Right cardiac atrium (tissue), 5 donors: ENCODE measurements around the gene LRRC7. TPM values are rescaled to one million over a fixed set of nuclear protein-coding genes. Genes with fewer than 3 reads are reported as not detected.
"Not testable (repeated sequence)": the region's sequence is repeated elsewhere in the genome, so short reads cannot be mapped to it uniquely, and the experiment has no call there.

Source experiments
- ATAC-seq, 2 donors: fragments of 200-7000 bp; cut with Tn5 transposase; one replicate each; pipeline versions ENCODE4 v1.8.0 to v1.9.1; 2020; ENCODE audit warnings: moderate library complexity in 2 of 2, mild to moderate bottlenecking in 1 of 2
- DNase-seq, 3 donors: peaks; one replicate each; pipeline ENCODE4 v3.0.0-alpha.2; 2020
- H3K27ac ChIP-seq: one replicate; pipeline ENCODE4 v1.5.1; 2013; ENCODE audit warnings: mild to moderate bottlenecking, low read length, control low read depth, moderate library complexity
- H3K27me3 ChIP-seq: one replicate; pipeline ENCODE4 v1.6.1; 2013; ENCODE audit not compliant: control insufficient read depth, insufficient read depth
- H3K4me1 ChIP-seq: one replicate; pipeline ENCODE4 v1.6.1; 2013; ENCODE audit warnings: low read length; ENCODE audit not compliant: control insufficient read depth, insufficient read depth
- H3K4me3 ChIP-seq: one replicate; pipeline ENCODE4 v1.5.1; 2013; ENCODE audit warnings: low read length, control low read depth
- H3K9me3 ChIP-seq: one replicate; pipeline ENCODE4 v1.6.1; 2013; ENCODE audit warnings: low read length; ENCODE audit not compliant: control insufficient read depth
- WGBS: extraction: QIAGEN DNeasy Blood & Tissue Kit; methylation state at CpG from one replicate; pipeline ENCODE4 v1.1.7; 2013; 5-methylcytosine and 5-hydroxymethylcytosine counted together
- intact Hi-C, 4 donors: fragments of 100-400 bp; cut with DNase I; formaldehyde crosslinking; loops; one replicate each; pipeline versions ENCODE4 v1.11.0 to v1.14.0; 2022 to 2023
- polyA plus RNA-seq: library from polyadenylated mRNA; stranded (reverse); fragments of 200-250 nt; gene quantifications from one replicate; pipeline ENCODE4 v1.2.3, GENCODE V29; 2013
- total RNA-seq, 4 donors: library from RNA; stranded (reverse); fragmentation: NEBNext Ultra II Directional; extraction: Animal tissue kit (Norgen Biotek cat#: 25700); gene quantifications; one replicate each; pipeline ENCODE4 v1.2.1, GENCODE V29; 2021
- donor health status: healthy with polysubstance abuse.
- donor health status: DM: no; HTN: yes; CAD: no.
- donor health status: DM: no; HTN: no; CAD: no.
- donor health status: DM: no; HTN: yes; CAD: no; lungs with severe emphysema.
- donor health status: DM: yes; HTN: yes; CAD: no.

LRRC7 gene
- total and polyA plus RNA-seq, 5 donors, result 0.91 to 6.5 (median 3.4) TPM

GRCh38 chr1:69697340-69697739 is 129.6 kb downstream of the LRRC7 start:
- DNase-seq (no peak), ATAC-seq (no peak)
- no peaks in the 10 kb centered on the region for H3K9me3 ChIP-seq
- no peak overlapping the region for H3K4me3 ChIP-seq
- intact Hi-C loops, result no loop called here
- peaks cover 2% of the 10 kb centered on the region for H3K4me1 ChIP-seq
- 90% methylated on average over 2 of the region's 2 CpGs for WGBS
- H3K27ac ChIP-seq, result no peak overlapping the region
- no peaks in the 10 kb centered on the region for H3K27me3 ChIP-seq

- ATAC-seq, result no peak
- WGBS, result 76% methylated on average over 2 of the region's 2 CpGs
- intact Hi-C loops, result no loop called here
- Histone ChIP-seq H3K9me3 (no peaks in the 10 kb centered on the region), H3K27me3 (no peaks in the 10 kb centered on the region), H3K4me3 (no peak overlapping the region), H3K4me1 (peaks cover 2% of the 10 kb centered on the region), H3K27ac (no peak overlapping the region)
- DNase-seq, result no peak
These were observed 133.0 kb downstream of the LRRC7 start for GRCh38 chr1:69700770-69701169.

- Histone ChIP-seq H3K4me3 (no peak overlapping the region), H3K4me1 (peaks cover 2% of the 10 kb centered on the region), H3K27ac (no peak overlapping the region), H3K27me3 (no peaks in the 10 kb centered on the region), H3K9me3 (no peaks in the 10 kb centered on the region)
- DNase-seq, result no peak
- intact Hi-C loops, result no loop called here
- no peak for ATAC-seq
- 44% methylated on average over 4 of the region's 4 CpGs for WGBS
These were observed 134.4 kb downstream of the LRRC7 start for GRCh38 chr1:69702085-69702484.

GRCh38 chr1:69706473-69706872 is 138.8 kb downstream of the LRRC7 start:
- H3K27ac ChIP-seq, result no peak overlapping the region
- H3K27me3 ChIP-seq, result no peaks in the 10 kb centered on the region
- no peak overlapping the region for H3K4me3 ChIP-seq
- H3K4me1 ChIP-seq, result no peaks in the 10 kb centered on the region
- ATAC-seq, result no peak
- intact Hi-C loops, result no loop called here
- 78% methylated on average over 1 of the region's 1 CpG for WGBS
- no peak for DNase-seq
- H3K9me3 ChIP-seq, result no peaks in the 10 kb centered on the region

- intact Hi-C loops, result no loop called here
- ATAC-seq (no peak), DNase-seq (no peak)
- 90% methylated on average over 4 of the region's 4 CpGs for WGBS
- no peak overlapping the region for H3K4me3 ChIP-seq
- no peaks in the 10 kb centered on the region for H3K27me3 ChIP-seq
- no peaks in the 10 kb centered on the region for H3K9me3 ChIP-seq
- no peaks in the 10 kb centered on the region for H3K4me1 ChIP-seq
- H3K27ac ChIP-seq, result no peak overlapping the region
These were observed 139.4 kb downstream of the LRRC7 start for GRCh38 chr1:69707103-69707502.

- H3K4me3 ChIP-seq, result no peak overlapping the region
- WGBS, result 12% methylated on average over 4 of the region's 4 CpGs
- H3K27me3 ChIP-seq, result no peaks in the 10 kb centered on the region
- no peaks in the 10 kb centered on the region for H3K4me1 ChIP-seq
- DNase-seq (no peak), ATAC-seq (peak; percentile 57 to 67)
- no peaks in the 10 kb centered on the region for H3K9me3 ChIP-seq
- intact Hi-C loops, result no loop called here
- H3K27ac ChIP-seq, result peak overlapping the region; percentile 75
These were observed 142.9 kb downstream of the LRRC7 start for GRCh38 chr1:69710484-69711189.

- intact Hi-C loops, result no loop called here
- WGBS, result 40% methylated on average over 4 of the region's 4 CpGs
- Histone ChIP-seq H3K27me3 (no peaks in the 10 kb centered on the region), H3K4me1 (no peaks in the 10 kb centered on the region), H3K9me3 (no peaks in the 10 kb centered on the region), H3K27ac (peak overlapping the region; percentile 25), H3K4me3 (no peak overlapping the region)
- ATAC-seq (peak; percentile 78 to 84), DNase-seq (no peak)
These were observed 143.6 kb downstream of the LRRC7 start for GRCh38 chr1:69711190-69711930.

GRCh38 chr1:69717834-69718233 is 150.1 kb downstream of the LRRC7 start:
- H3K4me1 ChIP-seq, H3K27me3 ChIP-seq, intact Hi-C loops, DNase-seq, H3K9me3 ChIP-seq, ATAC-seq, H3K27ac ChIP-seq, H3K4me3 ChIP-seq: not testable (repeated sequence)

- intact Hi-C loops, result no loop called here
- ATAC-seq (no peak), DNase-seq (no peak)
- 40% methylated on average over 1 of the region's 1 CpG for WGBS
- Histone ChIP-seq H3K27ac (no peak overlapping the region), H3K9me3 (no peaks in the 10 kb centered on the region), H3K4me1 (no peaks in the 10 kb centered on the region), H3K27me3 (no peaks in the 10 kb centered on the region), H3K4me3 (no peak overlapping the region)
These were observed 160.5 kb downstream of the LRRC7 start for GRCh38 chr1:69728206-69728605.

GRCh38 chr1:69733061-69733460 is 165.3 kb downstream of the LRRC7 start:
- DNase-seq (no peak), ATAC-seq (no peak)
- Histone ChIP-seq H3K27me3 (no peaks in the 10 kb centered on the region), H3K9me3 (no peaks in the 10 kb centered on the region), H3K4me1 (no peaks in the 10 kb centered on the region), H3K4me3 (no peak overlapping the region), H3K27ac (no peak overlapping the region)
- intact Hi-C loops, result no loop called here

- Histone ChIP-seq H3K27me3 (no peaks in the 10 kb centered on the region), H3K4me3 (no peak overlapping the region), H3K27ac (no peak overlapping the region), H3K4me1 (no peaks in the 10 kb centered on the region), H3K9me3 (no peaks in the 10 kb centered on the region)
- 29% methylated on average over 3 of the region's 3 CpGs for WGBS
- intact Hi-C loops, result no loop called here
- ATAC-seq (peak; percentile 53 to 90), DNase-seq (no peak)
These were observed 169.9 kb downstream of the LRRC7 start for GRCh38 chr1:69737527-69738185.
